GM15510 (cell line): Measurements from ENCODE around the gene FEZF1.

ENCODE experiments used
- POLR2A ChIP-seq: IDR thresholded peaks from 3 replicates; pipeline ENCODE4 v1.6.1; 2011; ENCODE audit warnings: borderline replicate concordance; ENCODE audit not compliant: insufficient read length; ENCODE audit errors: extremely low read depth

The FEZF1 gene

GRCh38 chr7:122304319-122304975, at the start of gene FEZF1:
Gene FEZF1 (minus strand): TSS chr7:122304750. CDS start chr7:122304437, 313 bp downstream.
- no peak for TF ChIP-seq POLR2A

- TF ChIP-seq POLR2A = no peak
These were observed 47.9 kb upstream of the FEZF1 start for GRCh38 chr7:122352454-122352853.

GRCh38 chr7:122350701-122351100, 46.2 kb upstream of the FEZF1 start:
- no peak for TF ChIP-seq POLR2A

GRCh38 chr7:122344303-122344620, 39.7 kb upstream of the FEZF1 start:
- no peak for TF ChIP-seq POLR2A

- TF ChIP-seq POLR2A = no peak
These were observed 39.2 kb upstream of the FEZF1 start for GRCh38 chr7:122343601-122344302.

GRCh38 chr7:122340427-122340826, 35.9 kb upstream of the FEZF1 start:
- TF ChIP-seq POLR2A = no peak

- TF ChIP-seq POLR2A = no peak
These were observed 34.8 kb upstream of the FEZF1 start for GRCh38 chr7:122339145-122339904.

GRCh38 chr7:122337011-122337410, 32.5 kb upstream of the FEZF1 start:
- TF ChIP-seq POLR2A = no peak

- no peak for TF ChIP-seq POLR2A
These were observed 24.7 kb upstream of the FEZF1 start for GRCh38 chr7:122329145-122329802.

GRCh38 chr7:122327969-122328368, 23.4 kb upstream of the FEZF1 start:
- TF ChIP-seq POLR2A = no peak

GRCh38 chr7:122316467-122317388, 12.2 kb upstream of the FEZF1 start:
- TF ChIP-seq POLR2A = no peak

GRCh38 chr7:122315507-122316466, 11.2 kb upstream of the FEZF1 start:
- TF ChIP-seq POLR2A = no peak

GRCh38 chr7:122314284-122314683, 9.7 kb upstream of the FEZF1 start:
- no peak for TF ChIP-seq POLR2A

- TF ChIP-seq POLR2A = no peak
These were observed 8.2 kb upstream of the FEZF1 start for GRCh38 chr7:122312789-122313188.
